Metanephros (tissue), 2 donors: ENCODE results near the gene C1orf226. TPM values are rescaled to one million over a fixed set of nuclear protein-coding genes. Genes with fewer than 3 reads are reported as not detected.

Experiments used
- small RNA-seq: library from RNA; depleted of rRNA; stranded (forward); fragments of <200 nt; gene quantifications from one replicate; pipeline ENCODE3, GENCODE V24; 2014; ENCODE audit warnings: low replicate concordance
- total RNA-seq: library from RNA; depleted of rRNA; stranded (reverse); fragments of >200 nt; gene quantifications from one replicate; pipeline ENCODE4 v1.2.3, GENCODE V29; 2014

The C1orf226 gene
- 7.0 TPM for total RNA-seq

GRCh38 chr1:162381383-162381782 lies at the start of gene C1orf226:
TSS of gene C1orf226 (plus strand) at chr1:162381728. CDS start at chr1:162381902, 174 bp downstream.

DNA sequence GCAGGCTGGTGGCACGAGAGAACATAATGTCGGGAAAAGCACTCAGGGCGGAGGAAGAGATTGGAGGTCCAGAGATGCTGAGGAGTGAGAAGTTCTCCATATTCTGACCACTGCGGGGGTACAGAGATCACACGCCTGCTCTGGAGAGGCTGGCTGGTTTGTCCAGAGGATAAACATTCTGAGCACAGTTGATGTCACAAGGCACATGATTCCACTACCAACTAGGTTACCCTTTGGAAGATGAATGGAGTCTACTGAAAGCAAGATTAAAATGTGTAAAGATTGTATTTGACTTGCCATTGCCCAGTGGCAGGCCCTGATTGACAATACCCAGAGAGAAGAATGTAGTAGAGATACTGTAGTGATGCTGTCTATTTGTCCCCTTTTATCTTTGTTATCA lies 4.8 kb upstream of the C1orf226 start, which contains the start of gene SPATA46:
TSS of gene SPATA46 (minus strand) at position 164 of the 400 bp plus-strand sequence. CDS start at position 100, 64 bp downstream.

GRCh38 chr1:162412002-162412401 lies 30.5 kb downstream of the C1orf226 start, which contains the start of gene SH2D1B:
TSS of gene SH2D1B (minus strand) at chr1:162412136. CDS start at chr1:162412016, 120 bp downstream.

Small RNA genes within 50 kb of the gene (small RNA-seq; reads per million reads assigned to genes)
- gene MIR556 (not detected), gene RNA5SP61 (not detected)

Other genes with a start within 250 kb of the C1orf226 start
- not detected for gene SPATA46, start 4.9 kb upstream of the C1orf226 start, total RNA-seq
- gene SH2D1B, start 30.4 kb downstream of the C1orf226 start, total RNA-seq = 0.35 TPM
- 40.0 TPM for gene UHMK1, start 116.1 kb downstream of the C1orf226 start, total RNA-seq
- gene UAP1, start 180.0 kb downstream of the C1orf226 start, total RNA-seq = 27.8 TPM